PC-9 (cell line): Measurements from ENCODE around the gene IFT22. TPM values are rescaled to one million over a fixed set of nuclear protein-coding genes. Genes with fewer than 3 reads are reported as not detected.

ENCODE experiments used
- BruUV-seq: library from RNA; stranded (reverse); fragments of 400-500 nt; replicated peaks from 2 replicates; lab custom pipeline; 2021; lab: Mats Ljungman, UMichigan
- CTCF ChIA-PET: fragments of 300-600 bp; sonication (Branson Sonifier 250); formaldehyde crosslinking; loops from one replicate; lab custom pipeline; 2022; ENCODE audit warnings: antibody characterized with exemption; lab: Charles Lee
- POLR2A ChIA-PET: fragments of 300-600 bp; sonication (Branson Sonifier 250); formaldehyde crosslinking; loops from one replicate; lab custom pipeline; 2022; ENCODE audit warnings: antibody characterized with exemption; ENCODE audit not compliant: unreplicated experiment; lab: Charles Lee
- DNase-seq, 2 experiments: peaks; one replicate each; pipeline versions ENCODE4 v3.0.0 to v3.0.0-alpha.2; 2015 to 2022; ENCODE audit warnings: mixed read lengths in 1 of 2
- H2AFZ ChIP-seq: fragments of 200-600 bp; sonication (generic); 2 replicates; pipeline ENCODE4 v1.8.1; 2017; ENCODE audit warnings: antibody characterized with exemption
- H3F3A ChIP-seq: fragments of 200-600 bp; sonication (generic); 2 replicates; pipeline ENCODE4 v1.8.1; 2017; ENCODE audit warnings: antibody characterized with exemption, mild to moderate bottlenecking, low read depth; ENCODE audit not compliant: insufficient read depth
- H3K27ac ChIP-seq: fragments of 200-600 bp; sonication (generic); 2 replicates; pipeline ENCODE4 v1.6.1; 2016; ENCODE audit warnings: mixed run types
- H3K27me3 ChIP-seq: fragments of 200-600 bp; sonication (generic); 2 replicates; pipeline ENCODE4 v1.6.1; 2016; ENCODE audit warnings: low read depth, mixed run types; ENCODE audit not compliant: insufficient read depth
- H3K36me3 ChIP-seq: fragments of 200-600 bp; sonication (generic); 2 replicates; pipeline ENCODE4 v1.6.1; 2016; ENCODE audit warnings: low read depth, mixed run types
- H3K4me1 ChIP-seq: fragments of 200-600 bp; sonication (generic); replicated peaks from 2 replicates; pipeline ENCODE4 v1.6.1; 2016; ENCODE audit warnings: mixed run types; ENCODE audit not compliant: insufficient read depth
- H3K4me2 ChIP-seq: fragments of 200-600 bp; sonication (generic); 2 replicates; pipeline ENCODE4 v1.6.1; 2017; ENCODE audit warnings: mixed run types
- H3K4me3 ChIP-seq: fragments of 200-600 bp; sonication (generic); 2 replicates; pipeline ENCODE4 v1.6.1; 2016; ENCODE audit warnings: mixed run types
- H3K79me2 ChIP-seq: fragments of 200-600 bp; sonication (generic); 2 replicates; pipeline ENCODE4 v1.6.1; 2017; ENCODE audit warnings: low read depth, mixed run types
- H3K9me2 ChIP-seq: fragments of 200-600 bp; sonication (generic); 2 replicates; pipeline ENCODE4 v1.8.1; 2017; ENCODE audit warnings: mild to moderate bottlenecking; ENCODE audit not compliant: insufficient read depth
- H3K9me3 ChIP-seq: fragments of 200-600 bp; sonication (generic); 2 replicates; pipeline ENCODE4 v1.8.1; 2016; ENCODE audit warnings: low read depth; ENCODE audit not compliant: insufficient read depth
- H4K20me1 ChIP-seq: fragments of 200-600 bp; sonication (generic); 2 replicates; pipeline ENCODE4 v1.8.1; 2017; ENCODE audit not compliant: insufficient read depth
- EZH2 ChIP-seq: fragments of 200-600 bp; sonication (generic); IDR thresholded peaks from 2 replicates; pipeline ENCODE4 v1.8.0; 2017; ENCODE audit warnings: antibody characterized with exemption, low read depth
- intact Hi-C: fragments of 100-400 bp; cut with micrococcal nuclease; formaldehyde crosslinking; loops from one replicate; pipeline ENCODE4 v1.10.0; 2022; ENCODE audit not compliant: unreplicated experiment
- total RNA-seq: library from RNA; stranded (reverse); gene quantifications from 2 replicates; pipeline ENCODE4 v1.2.3, GENCODE V29; 2021
- TF ChIP-seq, protein P1 (sequence below): fragments of 200-600 bp; sonication (generic); conservative IDR thresholded peaks from 2 replicates; pipeline ENCODE4 v1.6.1; 2017; ENCODE audit warnings: mixed run types, antibody characterized with exemption, mild to moderate bottlenecking, moderate library complexity

IFT22 gene
- total RNA-seq, 1 experiment from 2014 or later: 53.0 TPM

DNA sequence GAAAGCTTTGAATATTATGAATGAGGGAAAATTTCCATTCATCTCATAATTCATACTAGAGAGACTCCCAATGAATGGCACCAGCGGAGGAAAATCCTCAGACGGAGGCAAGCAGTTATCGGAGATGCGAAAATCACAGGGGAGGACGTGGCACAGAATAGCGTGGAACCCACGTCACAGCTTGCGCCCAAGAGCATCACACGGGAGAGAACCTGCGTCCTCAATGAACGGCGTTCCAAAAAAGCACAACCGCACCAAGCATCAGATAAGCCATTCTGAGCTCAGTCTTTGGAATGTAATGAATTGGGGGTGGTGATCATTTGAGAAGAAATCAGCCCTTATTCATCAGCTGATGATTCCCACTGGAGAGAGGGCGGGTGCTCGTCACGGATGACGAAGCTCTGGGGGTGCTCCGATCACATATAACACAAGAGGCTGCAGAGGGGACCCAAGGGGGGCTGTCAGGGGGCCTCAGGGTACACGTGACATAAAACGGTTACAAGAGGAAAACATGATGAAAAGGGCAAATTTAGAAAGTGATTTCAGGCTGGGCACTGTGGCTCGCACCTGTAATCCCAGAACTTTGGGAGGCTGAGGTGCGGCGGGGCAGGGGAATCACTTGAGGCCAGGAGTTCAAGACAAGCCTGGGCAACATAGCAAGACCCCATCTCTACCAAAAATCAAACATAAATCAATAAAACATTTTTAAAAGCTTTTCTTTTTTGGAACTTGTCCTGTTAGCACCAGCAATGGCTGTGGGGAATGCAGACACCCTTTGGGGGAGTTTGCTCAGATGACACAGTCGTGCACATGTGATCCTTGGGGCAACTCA lies 42.9 kb downstream of the IFT22 start:
- no peaks in the 10 kb centered on the region for H3F3A ChIP-seq
- POLR2A ChIA-PET: no interaction called here
- H3K36me3 ChIP-seq: no peaks in the 10 kb centered on the region
- no peaks in the 10 kb centered on the region for H4K20me1 ChIP-seq
- BruUV-seq: no TSS peak
- CTCF ChIA-PET: interaction anchor here (0.6 kb wide), 1 partner anchor 179 kb away, joined by 3 read pairs; no protein-coding TSS in a partner anchor
- no peak for TF ChIP-seq EZH2
- TF ChIP-seq, protein P1, sequence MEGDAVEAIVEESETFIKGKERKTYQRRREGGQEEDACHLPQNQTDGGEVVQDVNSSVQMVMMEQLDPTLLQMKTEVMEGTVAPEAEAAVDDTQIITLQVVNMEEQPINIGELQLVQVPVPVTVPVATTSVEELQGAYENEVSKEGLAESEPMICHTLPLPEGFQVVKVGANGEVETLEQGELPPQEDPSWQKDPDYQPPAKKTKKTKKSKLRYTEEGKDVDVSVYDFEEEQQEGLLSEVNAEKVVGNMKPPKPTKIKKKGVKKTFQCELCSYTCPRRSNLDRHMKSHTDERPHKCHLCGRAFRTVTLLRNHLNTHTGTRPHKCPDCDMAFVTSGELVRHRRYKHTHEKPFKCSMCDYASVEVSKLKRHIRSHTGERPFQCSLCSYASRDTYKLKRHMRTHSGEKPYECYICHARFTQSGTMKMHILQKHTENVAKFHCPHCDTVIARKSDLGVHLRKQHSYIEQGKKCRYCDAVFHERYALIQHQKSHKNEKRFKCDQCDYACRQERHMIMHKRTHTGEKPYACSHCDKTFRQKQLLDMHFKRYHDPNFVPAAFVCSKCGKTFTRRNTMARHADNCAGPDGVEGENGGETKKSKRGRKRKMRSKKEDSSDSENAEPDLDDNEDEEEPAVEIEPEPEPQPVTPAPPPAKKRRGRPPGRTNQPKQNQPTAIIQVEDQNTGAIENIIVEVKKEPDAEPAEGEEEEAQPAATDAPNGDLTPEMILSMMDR: no peak
- H3K79me2 ChIP-seq: no peaks in the 10 kb centered on the region
- H3K4me3 ChIP-seq: no peak overlapping the region
- no peaks in the 10 kb centered on the region for H3K9me3 ChIP-seq
- H3K4me1 ChIP-seq: no peaks in the 10 kb centered on the region
- H2AFZ ChIP-seq: no peak overlapping the region
- H3K4me2 ChIP-seq: no peak overlapping the region
- intact Hi-C loops: no loop called here
- DNase-seq: no peak
- H3K9me2 ChIP-seq: no peaks in the 10 kb centered on the region
- peaks cover 44% of the 10 kb centered on the region for H3K27me3 ChIP-seq
- H3K27ac ChIP-seq: no peak overlapping the region

DNA sequence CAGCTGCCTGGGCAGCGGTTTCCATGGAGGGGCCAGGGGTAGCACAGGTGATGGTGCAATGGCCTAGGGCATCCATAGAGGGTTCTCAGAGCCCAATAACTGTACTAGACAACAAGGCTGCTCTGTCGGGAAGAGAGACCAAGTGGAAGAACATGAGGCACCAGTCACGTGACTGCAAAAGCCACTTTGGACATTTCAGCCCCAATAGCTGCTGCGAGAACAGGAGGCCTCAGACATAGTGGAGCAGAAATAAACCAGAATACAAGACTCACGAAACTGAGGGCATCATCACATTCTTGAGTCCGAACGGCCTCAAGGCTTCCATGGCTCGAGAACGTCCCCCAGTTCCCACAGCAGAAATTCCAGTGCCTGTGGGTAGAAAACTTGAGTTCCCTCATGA lies 44.5 kb downstream of the IFT22 start:
- no TSS peak for BruUV-seq
- POLR2A ChIA-PET: no interaction called here
- H3K4me3 ChIP-seq: no peak overlapping the region
- H3K4me1 ChIP-seq: no peaks in the 10 kb centered on the region
- no peak overlapping the region for H2AFZ ChIP-seq
- no peaks in the 10 kb centered on the region for H3K36me3 ChIP-seq
- no peaks in the 10 kb centered on the region for H3F3A ChIP-seq
- H3K4me2 ChIP-seq: no peak overlapping the region
- H3K27ac ChIP-seq: no peak overlapping the region
- H3K27me3 ChIP-seq: peaks cover 58% of the 10 kb centered on the region
- H3K9me3 ChIP-seq: no peaks in the 10 kb centered on the region
- CTCF ChIA-PET: no interaction called here
- no peak for DNase-seq
- H3K79me2 ChIP-seq: no peaks in the 10 kb centered on the region
- no peaks in the 10 kb centered on the region for H4K20me1 ChIP-seq
- no peak for TF ChIP-seq EZH2
- TF ChIP-seq, protein P1: no peak
- intact Hi-C loops: no loop called here
- H3K9me2 ChIP-seq: no peaks in the 10 kb centered on the region

DNA sequence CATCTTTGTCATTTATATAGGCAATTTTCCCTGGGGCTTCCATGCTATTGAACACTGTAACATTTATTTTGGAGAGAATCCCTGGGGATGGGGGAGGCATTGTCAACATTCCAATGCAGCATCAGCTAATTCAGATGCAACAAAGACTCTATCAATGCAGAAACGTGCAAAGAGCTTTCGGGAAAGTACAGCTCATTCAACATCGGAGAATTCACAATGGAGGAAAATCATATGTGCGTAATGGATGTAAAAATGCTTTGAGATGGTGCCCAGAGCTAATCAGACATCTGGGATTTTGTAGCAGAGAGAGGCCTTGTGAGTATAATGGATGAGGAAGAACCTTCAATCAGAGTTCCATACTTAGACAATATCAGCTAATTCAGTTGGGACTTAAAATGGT lies 48.4 kb downstream of the IFT22 start:
- H3K9me3 ChIP-seq: no peaks in the 10 kb centered on the region
- no peak for DNase-seq
- H3K27ac ChIP-seq: no peak overlapping the region
- CTCF ChIA-PET: interaction anchor here (0.6 kb wide), 1 partner anchor 87 kb away, joined by 3 read pairs; no protein-coding TSS in a partner anchor
- peaks cover 58% of the 10 kb centered on the region for H3K27me3 ChIP-seq
- H3K9me2 ChIP-seq: no peaks in the 10 kb centered on the region
- H3K36me3 ChIP-seq: no peaks in the 10 kb centered on the region
- H3K4me3 ChIP-seq: no peak overlapping the region
- H2AFZ ChIP-seq: no peak overlapping the region
- BruUV-seq: no TSS peak
- no peak for TF ChIP-seq EZH2
- TF ChIP-seq, protein P1: no peak
- H4K20me1 ChIP-seq: no peaks in the 10 kb centered on the region
- no peak overlapping the region for H3K4me2 ChIP-seq
- POLR2A ChIA-PET: no interaction called here
- intact Hi-C loops: no loop called here
- no peaks in the 10 kb centered on the region for H3F3A ChIP-seq
- no peaks in the 10 kb centered on the region for H3K79me2 ChIP-seq
- no peaks in the 10 kb centered on the region for H3K4me1 ChIP-seq
